OCI-LY7 (cell line): Measurements from ENCODE around the gene KIF15. TPM values are rescaled to one million over a fixed set of nuclear protein-coding genes. Genes with fewer than 3 reads are reported as not detected.

Experiments used
- BruUV-seq: library from RNA; stranded (reverse); fragments of 400-500 nt; replicated peaks from 2 replicates; lab custom pipeline; 2021; lab: Mats Ljungman, UMichigan
- CTCF ChIA-PET: fragments of 300-600 bp; sonication (Branson Sonifier 250); formaldehyde crosslinking; loops from one replicate; lab custom pipeline; 2022; ENCODE audit warnings: antibody characterized with exemption; ENCODE audit not compliant: unreplicated experiment; lab: Charles Lee
- POLR2A ChIA-PET: fragments of 300-600 bp; sonication (Branson Sonifier 250); formaldehyde crosslinking; loops from one replicate; lab custom pipeline; 2022; ENCODE audit warnings: antibody characterized with exemption; lab: Charles Lee
- DNase-seq: peaks from one replicate; pipeline ENCODE4 v3.0.0-alpha.2; 2015; ENCODE audit warnings: low spot score
- H2AFZ ChIP-seq: fragments of 200-600 bp; sonication (generic), shearing (Covaris generic); 2 replicates; pipeline ENCODE4 v1.6.1; 2014; ENCODE audit warnings: mild to moderate bottlenecking, antibody characterized with exemption, low read length, moderate library complexity
- H3K27ac ChIP-seq: fragments of 200-600 bp; sonication (generic); 2 replicates; pipeline ENCODE4 v1.5.1; 2014; ENCODE audit warnings: mixed run types, low read depth, mild to moderate bottlenecking, moderate library complexity, low read length, inconsistent platforms; ENCODE audit not compliant: poor library complexity, severe bottlenecking
- H3K36me3 ChIP-seq: fragments of 200-600 bp; sonication (generic); 2 replicates; pipeline ENCODE4 v1.6.1; 2014; ENCODE audit warnings: mild to moderate bottlenecking, antibody characterized with exemption, low read length, moderate library complexity, mixed read lengths; ENCODE audit not compliant: insufficient read depth
- H3K4me1 ChIP-seq: fragments of 200-600 bp; sonication (generic); 2 replicates; pipeline ENCODE4 v1.5.1; 2014; ENCODE audit warnings: mild to moderate bottlenecking, low read length; ENCODE audit not compliant: insufficient read depth, poor library complexity, severe bottlenecking
- H3K4me2 ChIP-seq: fragments of 200-600 bp; sonication (generic); 2 replicates; pipeline ENCODE4 v1.6.1; 2014; ENCODE audit warnings: mild to moderate bottlenecking, low read length
- H3K4me3 ChIP-seq: fragments of 200-600 bp; sonication (generic); 2 replicates; pipeline ENCODE4 v1.5.1; 2014; ENCODE audit warnings: mild to moderate bottlenecking, low read depth, low read length; ENCODE audit not compliant: poor library complexity, severe bottlenecking
- H3K79me2 ChIP-seq: fragments of 200-600 bp; sonication (generic); 2 replicates; pipeline ENCODE4 v1.6.1; 2016; ENCODE audit warnings: low read depth, mild to moderate bottlenecking, low read length, moderate library complexity, mixed read lengths; ENCODE audit not compliant: insufficient read depth
- H3K9me2 ChIP-seq: fragments of 200-600 bp; sonication (generic); 2 replicates; pipeline ENCODE4 v1.6.1; 2016; ENCODE audit warnings: mild to moderate bottlenecking, low read length, mixed read lengths; ENCODE audit not compliant: insufficient read depth
- H3K9me3 ChIP-seq: fragments of 200-600 bp; sonication (generic); 2 replicates; pipeline ENCODE4 v1.6.1; 2014; ENCODE audit warnings: mild to moderate bottlenecking, mixed run types, low read length, mixed read lengths
- H4K20me1 ChIP-seq: fragments of 200-600 bp; sonication (generic); 2 replicates; pipeline ENCODE4 v1.6.1; 2014; ENCODE audit warnings: mild to moderate bottlenecking, antibody characterized with exemption, low read length, moderate library complexity, mixed read lengths; ENCODE audit not compliant: insufficient read depth
- EZH2phosphoT487 ChIP-seq: fragments of 200-600 bp; sonication (generic); IDR thresholded peaks from 2 replicates; pipeline ENCODE4 v1.6.1; 2018; ENCODE audit warnings: low read depth, borderline replicate concordance, mild to moderate bottlenecking, mixed run types, antibody characterized with exemption, low read length, moderate library complexity, mixed read lengths
- intact Hi-C: fragments of 100-400 bp; cut with micrococcal nuclease; formaldehyde crosslinking; loops from one replicate; pipeline ENCODE4 v1.10.0; 2022; ENCODE audit not compliant: unreplicated experiment
- total RNA-seq, 2 experiments: library from RNA; depleted of rRNA in 1 of 2; stranded (reverse); fragments of >200 nt in 1 of 2; shearing (Covaris generic) in 1 of 2; gene quantifications; 2 replicates each; pipeline ENCODE4 v1.2.3, GENCODE V29; 2014 to 2022
- TF ChIP-seq, protein P1 (sequence below): fragments of 200-600 bp; sonication (generic); conservative IDR thresholded peaks from 2 replicates; pipeline ENCODE4 v1.5.1; 2014; ENCODE audit warnings: mild to moderate bottlenecking, antibody characterized with exemption, low read length, moderate library complexity, mixed read lengths

Gene KIF15
- total RNA-seq, 2 experiments from 2014 or later, result 37.0 to 44.9 TPM

DNA sequence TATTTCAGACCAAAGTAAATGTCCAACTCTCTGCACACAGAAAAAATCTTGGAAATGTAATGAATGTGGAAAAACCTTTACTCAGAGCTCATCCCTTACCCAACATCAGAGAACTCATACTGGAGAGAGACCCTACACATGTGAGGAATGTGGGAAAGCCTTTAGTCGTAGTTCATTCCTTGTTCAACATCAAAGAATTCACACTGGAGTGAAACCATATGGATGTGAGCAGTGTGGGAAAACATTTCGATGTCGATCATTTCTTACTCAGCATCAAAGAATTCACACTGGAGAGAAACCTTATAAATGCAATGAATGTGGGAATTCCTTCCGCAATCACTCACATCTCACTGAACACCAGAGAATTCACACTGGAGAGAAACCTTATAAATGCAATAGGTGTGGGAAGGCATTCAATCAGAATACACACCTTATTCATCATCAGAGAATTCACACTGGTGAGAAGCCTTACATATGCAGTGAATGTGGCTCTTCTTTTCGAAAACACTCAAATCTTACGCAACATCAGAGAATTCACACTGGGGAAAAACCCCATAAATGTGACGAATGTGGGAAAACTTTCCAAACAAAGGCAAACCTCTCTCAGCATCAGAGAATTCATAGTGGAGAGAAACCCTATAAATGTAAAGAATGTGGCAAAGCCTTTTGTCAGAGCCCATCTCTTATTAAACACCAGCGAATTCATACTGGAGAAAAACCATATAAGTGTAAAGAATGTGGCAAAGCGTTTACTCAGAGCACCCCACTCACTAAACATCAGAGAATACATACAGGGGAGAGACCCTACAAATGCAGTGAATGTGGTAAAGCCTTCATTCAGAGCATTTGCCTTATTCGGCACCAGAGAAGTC is 40.1 kb upstream of the KIF15 start:
- H3K9me2 ChIP-seq, result no peaks in the 10 kb centered on the region
- TF ChIP-seq, protein P1, sequence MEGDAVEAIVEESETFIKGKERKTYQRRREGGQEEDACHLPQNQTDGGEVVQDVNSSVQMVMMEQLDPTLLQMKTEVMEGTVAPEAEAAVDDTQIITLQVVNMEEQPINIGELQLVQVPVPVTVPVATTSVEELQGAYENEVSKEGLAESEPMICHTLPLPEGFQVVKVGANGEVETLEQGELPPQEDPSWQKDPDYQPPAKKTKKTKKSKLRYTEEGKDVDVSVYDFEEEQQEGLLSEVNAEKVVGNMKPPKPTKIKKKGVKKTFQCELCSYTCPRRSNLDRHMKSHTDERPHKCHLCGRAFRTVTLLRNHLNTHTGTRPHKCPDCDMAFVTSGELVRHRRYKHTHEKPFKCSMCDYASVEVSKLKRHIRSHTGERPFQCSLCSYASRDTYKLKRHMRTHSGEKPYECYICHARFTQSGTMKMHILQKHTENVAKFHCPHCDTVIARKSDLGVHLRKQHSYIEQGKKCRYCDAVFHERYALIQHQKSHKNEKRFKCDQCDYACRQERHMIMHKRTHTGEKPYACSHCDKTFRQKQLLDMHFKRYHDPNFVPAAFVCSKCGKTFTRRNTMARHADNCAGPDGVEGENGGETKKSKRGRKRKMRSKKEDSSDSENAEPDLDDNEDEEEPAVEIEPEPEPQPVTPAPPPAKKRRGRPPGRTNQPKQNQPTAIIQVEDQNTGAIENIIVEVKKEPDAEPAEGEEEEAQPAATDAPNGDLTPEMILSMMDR, result no peak
- TF ChIP-seq EZH2phosphoT487, result no peak
- no peak overlapping the region for H2AFZ ChIP-seq
- peaks cover 50% of the 10 kb centered on the region for H3K9me3 ChIP-seq
- no peaks in the 10 kb centered on the region for H3K79me2 ChIP-seq
- no peak for DNase-seq
- BruUV-seq, result no TSS peak
- no peak overlapping the region for H3K4me2 ChIP-seq
- no peak overlapping the region for H3K27ac ChIP-seq
- no peaks in the 10 kb centered on the region for H3K4me1 ChIP-seq
- intact Hi-C loops, result no loop called here
- no peak overlapping the region for H3K4me3 ChIP-seq
- no peaks in the 10 kb centered on the region for H4K20me1 ChIP-seq
- POLR2A ChIA-PET, result no interaction called here
- CTCF ChIA-PET, result no interaction called here
- H3K36me3 ChIP-seq, result no peaks in the 10 kb centered on the region

- BruUV-seq, result no TSS peak
- intact Hi-C loops, result no loop called here
These were observed 39.5 kb upstream of the KIF15 start for GRCh38 chr3:44722103-44722401.

More at GRCh38 chr3:44722103-44722401, 39.5 kb upstream of the KIF15 start:
- no peaks in the 10 kb centered on the region for H3K79me2 ChIP-seq
- no peak overlapping the region for H2AFZ ChIP-seq
- no peak overlapping the region for H3K4me3 ChIP-seq
- H4K20me1 ChIP-seq, result no peaks in the 10 kb centered on the region
- DNase-seq, result no peak
- H3K9me3 ChIP-seq, result peaks cover 50% of the 10 kb centered on the region
- H3K4me2 ChIP-seq, result no peak overlapping the region
- no peak overlapping the region for H3K27ac ChIP-seq
- POLR2A ChIA-PET, result no interaction called here
- CTCF ChIA-PET, result no interaction called here
- H3K4me1 ChIP-seq, result no peaks in the 10 kb centered on the region
- H3K9me2 ChIP-seq, result no peaks in the 10 kb centered on the region
- TF ChIP-seq, protein P1, result no peak
- TF ChIP-seq EZH2phosphoT487, result no peak
- H3K36me3 ChIP-seq, result no peaks in the 10 kb centered on the region
